ENCODE data around the gene PNMA1. TPM values are rescaled to one million over a fixed set of nuclear protein-coding genes. Genes with fewer than 3 reads are reported as not detected.

The PNMA1 gene
- polyA plus RNA-seq, 4 donors: 86.5 to 109 (median 94.9) TPM

- no peak for DNase-seq (ENCODE audit: low read depth in 4 of 4, low spot score in 2 of 4)
Measured at GRCh38 chr14:73739174-73739898, 25.2 kb upstream of the PNMA1 start.

DNA sequence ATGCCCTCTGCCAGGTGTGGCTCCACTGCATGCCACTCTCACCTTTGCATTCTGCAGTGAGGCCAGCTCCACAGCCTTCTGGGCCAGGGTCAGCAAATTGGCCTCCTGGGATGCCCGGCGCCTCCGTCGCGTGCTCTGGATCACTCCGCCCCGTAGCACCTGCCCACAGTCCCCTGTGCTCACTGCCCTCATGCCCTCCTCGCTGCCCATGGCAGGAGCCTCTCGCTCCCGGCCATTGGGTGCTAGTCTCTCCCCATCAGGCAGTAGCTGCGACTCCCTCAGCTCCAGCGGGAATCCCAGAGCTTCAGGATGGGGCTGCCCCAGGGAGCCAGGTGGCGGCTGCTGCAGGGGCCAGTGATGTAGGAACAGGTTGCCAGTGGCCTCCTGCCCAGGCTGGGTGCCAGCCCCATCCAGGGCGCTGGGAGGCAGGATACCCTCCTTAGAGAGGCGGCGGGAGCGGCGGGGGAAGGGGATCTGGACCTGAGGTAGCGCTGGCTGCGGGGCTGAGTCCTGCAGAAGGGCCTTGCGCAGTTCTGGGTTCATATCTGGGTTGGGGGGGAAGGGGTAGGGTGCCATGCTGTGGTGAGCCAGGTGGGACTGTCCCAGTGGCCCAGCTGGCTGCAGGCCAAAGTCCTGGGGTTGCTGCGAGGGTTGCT, 24.5 kb upstream of the PNMA1 start:
- DNase-seq (ENCODE audit: low read depth in 4 of 4, low spot score in 2 of 4): no peak

DNA sequence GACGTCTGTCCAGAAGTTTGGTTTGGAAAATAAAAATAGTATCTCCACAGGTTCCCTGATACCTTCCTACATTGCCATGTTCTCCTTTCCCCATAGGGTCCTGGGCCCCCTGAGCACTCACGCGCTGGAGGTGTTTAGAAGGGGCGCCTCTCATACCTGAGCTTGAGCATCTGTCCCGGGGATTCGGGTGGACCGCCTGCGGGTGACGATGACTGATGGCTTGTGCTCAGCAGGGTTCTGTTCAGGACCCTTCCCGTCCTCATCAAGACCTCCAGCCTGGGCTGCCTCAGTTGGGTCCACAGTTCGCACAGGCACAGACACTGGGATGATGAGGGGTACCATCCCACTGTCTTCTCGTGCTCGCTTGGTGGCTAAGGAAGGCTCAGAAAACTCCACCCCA, 22.7 kb upstream of the PNMA1 start:
- DNase-seq (ENCODE audit: low read depth in 4 of 4, low spot score in 2 of 4): no peak

GRCh38 chr14:73732006-73732405, 17.8 kb upstream of the PNMA1 start:
- no peak for DNase-seq (ENCODE audit: low read depth in 4 of 4, low spot score in 2 of 4)

DNA sequence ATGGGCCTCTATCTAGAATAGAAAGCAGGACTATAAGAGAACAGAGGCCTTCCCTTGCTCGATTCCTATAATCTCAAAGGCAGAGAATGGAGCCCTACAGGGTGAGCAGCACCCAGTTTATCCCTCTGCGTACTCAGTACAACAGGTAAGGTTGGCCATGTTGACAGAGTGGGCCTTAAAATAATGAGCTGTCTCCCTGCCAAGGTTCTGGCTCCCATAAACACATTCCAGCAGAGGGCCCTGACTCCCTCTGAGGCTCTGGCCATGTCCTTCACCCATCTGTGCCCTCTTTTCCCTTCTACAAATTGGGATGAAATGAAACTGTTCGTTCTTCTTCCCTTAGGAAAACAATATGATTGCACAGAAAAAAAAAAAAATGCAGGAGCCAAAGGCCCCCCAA, 16.9 kb upstream of the PNMA1 start:
- no peak for DNase-seq (ENCODE audit: low read depth in 4 of 4, low spot score in 2 of 4)

DNA sequence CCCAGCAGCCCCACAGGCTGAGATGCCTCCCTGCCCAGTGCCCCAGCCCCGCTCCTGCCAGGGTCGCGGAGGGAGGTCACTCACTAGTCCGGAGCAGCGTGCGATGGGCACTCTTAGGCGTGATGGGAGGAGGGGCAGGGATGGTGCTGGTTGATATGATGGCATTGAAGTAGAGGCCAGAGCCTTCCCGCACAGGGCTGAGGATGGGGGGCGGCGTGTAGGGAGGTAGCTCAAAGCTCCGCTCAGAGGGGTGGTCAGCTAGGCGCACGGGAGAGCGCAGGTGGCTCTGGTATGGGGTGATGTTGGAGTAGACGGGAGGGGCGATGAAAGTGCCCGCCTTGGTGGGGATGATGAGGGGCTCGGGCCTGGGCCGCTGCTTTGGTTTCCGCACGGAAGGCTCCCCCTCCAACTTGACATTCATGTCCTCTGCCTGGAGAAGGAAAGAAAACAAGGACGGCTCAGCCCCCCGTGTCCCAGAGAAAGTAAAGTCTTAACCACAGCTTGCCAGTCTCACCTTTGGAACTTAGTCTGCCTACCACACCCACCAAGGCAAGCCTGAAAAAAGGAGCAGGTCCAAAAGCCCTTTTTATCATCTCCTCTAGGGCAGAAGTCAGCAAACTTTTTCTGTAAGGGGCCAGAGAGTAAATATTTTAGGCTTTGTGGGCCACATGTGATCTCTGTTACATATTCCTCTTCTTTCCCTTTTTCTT, 15.5 kb upstream of the PNMA1 start:
- no peak for DNase-seq (ENCODE audit: low read depth in 4 of 4, low spot score in 2 of 4)

DNA sequence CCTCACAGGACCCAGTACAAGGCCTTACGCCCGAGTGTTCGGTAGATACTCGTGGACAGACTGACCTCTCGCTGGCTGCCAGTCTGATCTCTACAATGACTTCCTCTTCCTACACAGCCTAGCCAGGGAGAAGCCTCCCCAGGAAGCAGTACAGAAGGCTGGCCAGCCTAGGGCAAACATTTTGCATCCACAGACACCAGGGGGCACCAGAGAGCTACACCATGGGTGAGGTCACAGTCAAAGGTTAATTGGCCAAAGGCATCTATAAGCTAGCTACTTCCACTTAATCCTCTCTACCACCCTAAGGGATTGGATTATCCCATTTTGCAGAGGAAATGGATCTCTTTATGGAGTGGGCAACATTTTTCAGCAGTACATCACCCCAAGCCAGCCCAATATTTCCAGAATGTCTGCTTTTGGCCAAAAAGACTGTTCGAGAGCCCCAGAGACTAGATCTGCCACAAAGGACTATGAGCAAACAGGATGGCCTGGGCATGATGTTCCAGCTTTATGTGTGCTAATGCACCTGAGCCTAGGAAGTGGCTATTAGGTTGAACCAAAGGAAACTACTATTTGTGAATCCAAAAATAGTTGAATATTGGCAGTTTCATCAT, 14.6 kb upstream of the PNMA1 start:
- DNase-seq (ENCODE audit: low read depth in 4 of 4, low spot score in 2 of 4): no peak

GRCh38 chr14:73727166-73727565, 13.0 kb upstream of the PNMA1 start:
- no peak for DNase-seq (ENCODE audit: low read depth in 4 of 4, low spot score in 2 of 4)

GRCh38 chr14:73726025-73726961, 12.1 kb upstream of the PNMA1 start:
- DNase-seq (ENCODE audit: low read depth in 4 of 4, low spot score in 2 of 4): no peak

- no peak for DNase-seq (ENCODE audit: low read depth in 4 of 4, low spot score in 2 of 4)
Measured at GRCh38 chr14:73725116-73726024, 11.2 kb upstream of the PNMA1 start.

- DNase-seq (ENCODE audit: low read depth in 4 of 4, low spot score in 2 of 4): no peak
Measured at GRCh38 chr14:73724696-73725095, 10.5 kb upstream of the PNMA1 start.

- no peak for DNase-seq (ENCODE audit: low read depth in 4 of 4, low spot score in 2 of 4)
Measured at GRCh38 chr14:73723797-73724661, 9.8 kb upstream of the PNMA1 start.

GRCh38 chr14:73723406-73723796, 9.2 kb upstream of the PNMA1 start:
- no peak for DNase-seq (ENCODE audit: low read depth in 4 of 4, low spot score in 2 of 4)

DNA sequence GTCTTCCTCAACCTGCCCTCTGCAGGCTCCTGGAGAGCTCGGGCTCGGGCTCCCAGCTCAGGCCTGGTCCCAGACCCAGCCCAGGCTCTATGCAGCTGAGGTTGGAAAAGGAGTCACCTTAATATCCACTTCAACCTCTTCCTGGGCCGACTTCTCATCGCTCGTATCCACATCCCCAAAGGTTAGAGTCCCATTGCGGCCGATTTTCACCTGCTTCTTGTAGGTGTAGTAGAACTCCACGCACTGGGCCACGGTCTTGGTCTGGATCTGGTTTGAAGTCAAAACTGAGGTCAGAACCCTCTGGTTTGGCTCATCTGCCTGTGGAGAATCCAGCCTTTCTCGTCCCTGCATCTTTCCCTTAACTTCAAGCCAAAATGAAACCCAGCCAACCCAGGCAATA, 8.4 kb upstream of the PNMA1 start:
- DNase-seq (ENCODE audit: low read depth in 4 of 4, low spot score in 2 of 4): no peak

- DNase-seq (ENCODE audit: low read depth in 4 of 4, low spot score in 2 of 4): no peak
Measured at GRCh38 chr14:73721101-73721821, 7.1 kb upstream of the PNMA1 start.

DNA sequence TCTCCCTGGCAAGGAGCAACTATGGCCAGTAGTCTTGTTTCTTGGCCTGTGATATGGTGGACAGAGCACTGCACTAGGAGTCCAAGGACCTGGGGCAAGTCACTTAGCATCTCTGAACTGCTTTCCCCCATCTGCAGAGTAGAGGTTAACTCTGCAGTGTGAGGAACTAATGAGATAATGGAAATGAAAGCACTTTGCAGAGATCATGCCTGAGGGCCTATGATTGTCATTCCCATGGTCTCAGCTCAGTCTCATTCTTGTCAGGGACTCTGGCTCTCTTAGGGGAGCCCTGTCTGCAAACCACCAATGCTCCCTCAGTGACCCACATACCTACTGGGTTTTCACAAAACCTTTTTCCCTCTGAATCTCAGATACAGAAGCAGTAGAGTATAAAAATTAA, 6.5 kb upstream of the PNMA1 start:
- no peak for DNase-seq (ENCODE audit: low read depth in 4 of 4, low spot score in 2 of 4)

DNA sequence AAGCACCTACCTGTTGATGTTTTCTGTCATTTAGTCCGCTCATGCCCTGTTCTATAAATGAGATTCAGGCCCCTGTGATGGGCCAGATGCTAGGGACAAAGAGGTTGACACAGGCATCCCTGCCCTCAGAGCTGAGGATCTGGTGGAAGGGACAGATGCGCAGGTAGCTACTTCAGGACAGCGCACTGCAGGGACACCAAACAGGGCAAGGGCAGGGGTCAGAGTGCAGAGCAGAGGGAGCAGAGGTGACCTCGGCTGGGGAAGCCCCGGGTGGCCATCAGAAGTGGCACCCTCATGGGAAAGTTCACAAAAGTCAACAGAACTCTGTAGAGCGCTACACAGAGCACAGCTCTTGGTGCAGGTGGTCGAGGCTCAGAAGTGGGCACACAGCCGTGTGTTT, 5.6 kb upstream of the PNMA1 start:
- DNase-seq (ENCODE audit: low read depth in 4 of 4, low spot score in 2 of 4): no peak

- DNase-seq (ENCODE audit: low read depth in 4 of 4, low spot score in 2 of 4): no peak
Measured at GRCh38 chr14:73719361-73719760, 5.2 kb upstream of the PNMA1 start.

Measured in left renal cortex interstitium (tissue), 4 donors.